Right cardiac atrium (tissue), 5 donors: ENCODE results near the gene GHRH. TPM values are rescaled to one million over a fixed set of nuclear protein-coding genes. Genes with fewer than 3 reads are reported as not detected.

ENCODE experiments used
- ATAC-seq, 2 donors: fragments of 200-7000 bp; cut with Tn5 transposase; one replicate each; pipeline versions ENCODE4 v1.8.0 to v1.9.1; 2020; ENCODE audit warnings: moderate library complexity in 2 of 2, mild to moderate bottlenecking in 1 of 2
- DNase-seq, 3 donors: peaks; one replicate each; pipeline ENCODE4 v3.0.0-alpha.2; 2020
- H3K27ac ChIP-seq: one replicate; pipeline ENCODE4 v1.5.1; 2013; ENCODE audit warnings: mild to moderate bottlenecking, low read length, control low read depth, moderate library complexity
- H3K27me3 ChIP-seq: one replicate; pipeline ENCODE4 v1.6.1; 2013; ENCODE audit not compliant: control insufficient read depth, insufficient read depth
- H3K4me1 ChIP-seq: one replicate; pipeline ENCODE4 v1.6.1; 2013; ENCODE audit warnings: low read length; ENCODE audit not compliant: control insufficient read depth, insufficient read depth
- H3K4me3 ChIP-seq: one replicate; pipeline ENCODE4 v1.5.1; 2013; ENCODE audit warnings: low read length, control low read depth
- H3K9me3 ChIP-seq: one replicate; pipeline ENCODE4 v1.6.1; 2013; ENCODE audit warnings: low read length; ENCODE audit not compliant: control insufficient read depth
- WGBS: extraction: QIAGEN DNeasy Blood & Tissue Kit; methylation state at CpG from one replicate; pipeline ENCODE4 v1.1.7; 2013; 5-methylcytosine and 5-hydroxymethylcytosine counted together
- intact Hi-C, 4 donors: fragments of 100-400 bp; cut with DNase I; formaldehyde crosslinking; loops; one replicate each; pipeline versions ENCODE4 v1.11.0 to v1.14.0; 2022 to 2023
- polyA plus RNA-seq: library from polyadenylated mRNA; stranded (reverse); fragments of 200-250 nt; gene quantifications from one replicate; pipeline ENCODE4 v1.2.3, GENCODE V29; 2013
- total RNA-seq, 4 donors: library from RNA; stranded (reverse); fragmentation: NEBNext Ultra II Directional; extraction: Animal tissue kit (Norgen Biotek cat#: 25700); gene quantifications; one replicate each; pipeline ENCODE4 v1.2.1, GENCODE V29; 2021
- donor health status: healthy with polysubstance abuse.
- donor health status: DM: no; HTN: yes; CAD: no.
- donor health status: DM: no; HTN: no; CAD: no.
- donor health status: DM: no; HTN: yes; CAD: no; lungs with severe emphysema.
- donor health status: DM: yes; HTN: yes; CAD: no.

Gene GHRH
- total and polyA plus RNA-seq, 5 donors, result 7.3 to 23.5 (median 17.2) TPM

DNA sequence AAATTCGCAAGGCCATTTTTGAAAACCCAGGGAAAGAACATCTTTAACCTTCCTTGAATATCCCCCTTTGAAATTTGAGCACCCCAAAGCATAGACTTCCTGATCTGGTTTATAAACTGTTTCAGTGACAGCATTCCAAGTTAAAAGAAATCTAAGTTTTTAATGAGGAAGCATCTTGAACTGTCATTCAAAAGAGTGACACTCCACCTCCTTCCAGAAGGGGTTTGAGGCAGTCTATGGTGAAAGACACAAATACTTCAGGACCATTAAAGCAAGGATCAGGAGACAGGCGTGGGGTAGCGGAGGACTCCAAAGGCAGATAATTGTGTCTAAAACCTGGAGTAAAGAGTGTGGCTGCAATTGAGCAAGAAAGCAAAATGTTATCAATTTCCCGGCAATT is 691 bp downstream of the GHRH start:
- no peak overlapping the region for H3K4me3 ChIP-seq
- H3K27ac ChIP-seq, result no peak overlapping the region
- intact Hi-C loops, result no loop called here
- WGBS, result 76% methylated on average over 4 of the region's 4 CpGs
- H3K9me3 ChIP-seq, result no peaks in the 10 kb centered on the region
- ATAC-seq, result no peak
- H3K4me1 ChIP-seq, result no peaks in the 10 kb centered on the region
- no peaks in the 10 kb centered on the region for H3K27me3 ChIP-seq
- no peak for DNase-seq

- DNase-seq, result no peak
- ATAC-seq, result no peak
- H3K27me3 ChIP-seq, result no peaks in the 10 kb centered on the region
- no peak overlapping the region for H3K27ac ChIP-seq
- no peaks in the 10 kb centered on the region for H3K9me3 ChIP-seq
- no peak overlapping the region for H3K4me3 ChIP-seq
- intact Hi-C loops, result no loop called here
- H3K4me1 ChIP-seq, result no peaks in the 10 kb centered on the region
- 57% methylated on average over 3 of the region's 3 CpGs for WGBS
Observed at GRCh38 chr20:37259865-37260264, 1.7 kb downstream of the GHRH start.

DNA sequence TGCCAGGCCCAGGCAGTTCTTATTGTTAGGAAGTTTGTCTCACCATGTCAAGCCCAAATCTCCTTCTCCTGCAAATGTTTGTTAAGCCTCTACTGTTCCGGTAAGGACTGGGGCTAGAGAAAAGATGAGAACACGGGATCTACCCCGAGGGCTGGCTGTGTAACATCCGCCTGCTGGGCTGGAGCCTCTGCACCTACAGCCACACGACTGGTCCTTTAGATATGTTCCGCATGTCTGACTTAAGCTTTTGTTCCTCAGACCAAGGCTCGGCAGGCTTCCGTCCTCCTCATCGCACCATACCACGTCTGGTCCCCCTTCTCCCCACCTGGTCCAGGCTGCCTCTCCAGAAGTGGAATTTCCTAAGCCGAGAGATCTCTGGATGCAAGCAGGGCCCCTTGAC is 2.6 kb downstream of the GHRH start:
- 78% methylated on average over 11 of the region's 11 CpGs for WGBS
- ATAC-seq (no peak), DNase-seq (no peak)
- no peak overlapping the region for H3K27ac ChIP-seq
- no peak overlapping the region for H3K4me3 ChIP-seq
- no peaks in the 10 kb centered on the region for H3K4me1 ChIP-seq
- intact Hi-C loops, result no loop called here
- H3K9me3 ChIP-seq, result no peaks in the 10 kb centered on the region
- no peaks in the 10 kb centered on the region for H3K27me3 ChIP-seq

- Histone ChIP-seq H3K4me1 (no peaks in the 10 kb centered on the region), H3K27me3 (no peaks in the 10 kb centered on the region), H3K4me3 (no peak overlapping the region), H3K27ac (no peak overlapping the region), H3K9me3 (no peaks in the 10 kb centered on the region)
- no peak for DNase-seq
- WGBS, result 78% methylated on average over 9 of the region's 9 CpGs
- ATAC-seq, result no peak
- intact Hi-C loops, result no loop called here
Observed at GRCh38 chr20:37257988-37258387, 3.6 kb downstream of the GHRH start.

- no peaks in the 10 kb centered on the region for H3K9me3 ChIP-seq
- no peak overlapping the region for H3K27ac ChIP-seq
- H3K27me3 ChIP-seq, result no peaks in the 10 kb centered on the region
- DNase-seq (no peak), ATAC-seq (no peak)
- H3K4me1 ChIP-seq, result no peaks in the 10 kb centered on the region
- H3K4me3 ChIP-seq, result no peak overlapping the region
- intact Hi-C loops, result no loop called here
- WGBS, result 77% methylated on average over 2 of the region's 2 CpGs
Observed at GRCh38 chr20:37257530-37257929, 4.1 kb downstream of the GHRH start.

DNA sequence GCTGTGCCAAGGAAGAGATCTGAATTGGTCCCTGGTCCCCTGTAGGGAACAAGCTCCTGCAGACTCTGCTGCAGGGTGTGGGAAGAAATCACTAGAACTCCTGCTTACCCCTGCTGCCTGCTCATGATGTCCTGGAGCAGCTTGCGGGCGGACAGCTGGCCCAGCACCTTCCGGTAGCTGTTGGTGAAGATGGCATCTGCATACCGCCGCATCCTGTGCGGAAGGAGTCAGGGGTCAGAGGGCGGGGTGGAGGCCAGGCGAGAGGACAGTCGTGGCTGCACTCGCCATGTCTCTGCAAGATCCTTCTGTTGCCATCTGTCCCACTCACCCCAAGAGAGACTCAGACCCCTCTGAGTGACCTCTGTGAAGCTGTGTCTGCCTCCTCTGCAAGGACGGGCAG is 5.3 kb downstream of the GHRH start:
- H3K4me1 ChIP-seq, result no peaks in the 10 kb centered on the region
- 76% methylated on average over 11 of the region's 11 CpGs for WGBS
- no peak overlapping the region for H3K4me3 ChIP-seq
- ATAC-seq (no peak), DNase-seq (no peak)
- H3K27ac ChIP-seq, result no peak overlapping the region
- H3K27me3 ChIP-seq, result no peaks in the 10 kb centered on the region
- intact Hi-C loops, result no loop called here
- no peaks in the 10 kb centered on the region for H3K9me3 ChIP-seq

- Histone ChIP-seq H3K27me3 (no peaks in the 10 kb centered on the region), H3K4me1 (no peaks in the 10 kb centered on the region), H3K4me3 (no peak overlapping the region), H3K9me3 (no peaks in the 10 kb centered on the region), H3K27ac (no peak overlapping the region)
- no peak for DNase-seq
- ATAC-seq, result no peak
- intact Hi-C loops, result no loop called here
- WGBS, result 84% methylated on average over 7 of the region's 7 CpGs
Observed at GRCh38 chr20:37254114-37254878, 7.3 kb downstream of the GHRH start.

DNA sequence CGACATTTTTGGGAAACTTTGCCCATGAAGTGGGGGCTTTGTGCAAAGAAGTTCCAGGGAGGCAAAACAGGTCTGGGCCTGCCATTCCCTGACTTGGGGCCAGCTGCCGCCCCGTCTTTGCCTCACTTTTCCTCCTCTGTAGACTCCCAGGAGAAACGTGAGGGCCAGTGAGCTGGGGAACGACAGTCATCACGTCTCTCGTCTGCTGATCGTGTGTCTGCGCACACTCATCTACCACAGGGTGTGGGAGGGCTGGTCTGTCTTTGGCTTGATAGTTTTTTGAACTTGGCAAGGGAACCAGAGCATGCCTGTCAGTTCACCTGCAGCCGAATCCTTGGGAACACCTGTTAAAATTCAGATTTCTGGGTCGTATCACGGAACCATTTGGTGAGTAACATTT is 8.5 kb downstream of the GHRH start:
- Histone ChIP-seq H3K4me3 (no peak overlapping the region), H3K27me3 (no peaks in the 10 kb centered on the region), H3K9me3 (no peaks in the 10 kb centered on the region), H3K27ac (no peak overlapping the region), H3K4me1 (no peaks in the 10 kb centered on the region)
- WGBS, result 85% methylated on average over 12 of the region's 12 CpGs
- intact Hi-C loops, result no loop called here
- no peak for DNase-seq
- no peak for ATAC-seq

DNA sequence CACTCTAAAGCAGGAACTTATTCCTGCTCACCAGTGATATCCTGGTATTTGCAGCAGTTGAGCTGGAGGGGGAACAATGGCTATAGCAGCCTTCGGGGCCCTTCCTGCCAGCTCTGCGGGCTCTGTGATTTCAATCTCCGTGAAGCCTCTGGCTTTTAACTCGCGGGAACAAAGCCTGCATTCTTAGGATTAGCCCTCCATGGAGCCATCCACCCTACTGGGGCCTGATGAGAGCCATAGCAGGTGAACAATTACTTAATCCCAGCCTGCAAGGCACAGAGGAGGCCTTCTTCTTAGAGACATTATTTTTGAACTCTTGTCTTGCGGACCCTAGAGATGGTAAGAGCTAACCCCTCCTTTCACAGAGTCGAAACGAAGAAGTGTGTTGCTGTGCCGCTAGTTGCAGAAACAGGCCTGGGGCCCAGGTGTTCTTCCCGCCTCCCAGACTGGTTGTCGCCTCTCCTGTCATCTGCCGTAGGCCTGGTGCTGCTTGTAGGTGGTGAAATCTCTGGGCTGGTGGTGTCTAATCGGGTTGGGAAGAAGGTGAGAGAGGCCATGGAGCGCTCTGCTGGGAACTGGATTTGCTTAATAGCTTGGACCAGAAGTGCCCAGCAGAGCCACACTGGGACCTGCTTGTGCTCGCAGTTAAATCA is 9.7 kb downstream of the GHRH start:
- DNase-seq, result no peak
- 65% methylated on average over 15 of the region's 15 CpGs for whole genome bisulfite sequencing
- intact Hi-C loops, result no loop called here

GRCh38 chr20:37249304-37249703 is 12.3 kb downstream of the GHRH start:
- ATAC-seq (no peak), DNase-seq (no peak)
- intact Hi-C loops, result loop anchor here in 1 of 4 donors (5.0 kb wide), 1 partner anchor 52 kb away; no protein-coding TSS in a partner anchor
- Histone ChIP-seq H3K27ac (no peak overlapping the region), H3K4me1 (no peaks in the 10 kb centered on the region), H3K9me3 (no peaks in the 10 kb centered on the region), H3K27me3 (no peaks in the 10 kb centered on the region), H3K4me3 (no peak overlapping the region)
- 96% methylated on average over 2 of the region's 2 CpGs for WGBS

More for the DNA sequence above, 9.7 kb downstream of the GHRH start:
- no peaks in the 10 kb centered on the region for H3K27me3 ChIP-seq
- no peak overlapping the region for H3K27ac ChIP-seq
- no peaks in the 10 kb centered on the region for H3K4me1 ChIP-seq
- no peak overlapping the region for H3K4me3 ChIP-seq
- no peak for ATAC-seq
- H3K9me3 ChIP-seq, result no peaks in the 10 kb centered on the region

DNA sequence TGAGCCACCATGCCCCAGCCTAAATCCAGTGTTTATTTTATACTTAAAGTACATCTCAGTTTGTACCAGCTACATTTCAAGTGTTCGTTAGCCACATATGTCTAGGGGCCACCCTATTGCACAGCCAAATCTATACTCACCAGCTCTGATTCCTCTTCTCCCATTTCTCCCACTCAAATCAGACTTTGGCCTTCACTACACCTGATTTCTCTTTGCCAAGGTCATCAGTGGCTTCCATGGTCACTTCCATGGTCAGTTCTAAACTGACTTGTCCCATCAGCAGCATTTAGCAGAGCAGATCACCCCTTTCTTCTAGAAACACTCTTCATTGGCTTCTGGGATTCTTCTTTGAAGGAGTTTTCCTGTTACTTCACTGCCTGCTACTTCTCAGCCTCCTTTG is 14.1 kb downstream of the GHRH start:
- Histone ChIP-seq H3K4me1 (peaks cover 3% of the 10 kb centered on the region), H3K4me3 (no peak overlapping the region), H3K27me3 (no peaks in the 10 kb centered on the region), H3K27ac (no peak overlapping the region), H3K9me3 (no peaks in the 10 kb centered on the region)
- no peak for ATAC-seq
- intact Hi-C loops, result loop anchor here in 1 of 4 donors (5.0 kb wide), 1 partner anchor 50 kb away; no protein-coding TSS in a partner anchor
- DNase-seq, result no peak
- 88% methylated on average over 1 of the region's 1 CpG for WGBS
